GM23338 (cell line): ENCODE measurements around the gene SLC35F4. TPM values are rescaled to one million over a fixed set of nuclear protein-coding genes. Genes with fewer than 3 reads are reported as not detected.

ENCODE experiments used
- ATAC-seq: fragments of 200-7000 bp; cut with Tn5 transposase; 3 replicates; pipeline ENCODE4 v1.9.1; 2020
- DNase-seq: peaks from one replicate; pipeline ENCODE4 v3.0.0-alpha.2; 2015; ENCODE audit warnings: low spot score
- H2AFZ ChIP-seq: fragments of 200-600 bp; sonication (generic); 2 replicates; pipeline ENCODE4 v1.8.0; 2016; ENCODE audit warnings: antibody characterized with exemption, mild to moderate bottlenecking, moderate library complexity
- H3F3A ChIP-seq: fragments of 200-600 bp; sonication (generic); replicated peaks from 2 replicates; pipeline ENCODE4 v1.8.0; 2017; ENCODE audit warnings: antibody characterized with exemption, mixed run types, low read depth
- H3K27ac ChIP-seq: fragments of 200-600 bp; sonication (generic); 2 replicates; pipeline ENCODE4 v1.6.1; 2016; ENCODE audit warnings: low read depth
- H3K27me3 ChIP-seq: fragments of 200-600 bp; sonication (generic); 2 replicates; pipeline ENCODE4 v1.8.0; 2016; ENCODE audit warnings: mild to moderate bottlenecking, mixed run types, moderate library complexity; ENCODE audit not compliant: insufficient read depth
- H3K36me3 ChIP-seq: fragments of 200-600 bp; sonication (generic); 2 replicates; pipeline ENCODE4 v1.8.0; 2016; ENCODE audit warnings: mild to moderate bottlenecking; ENCODE audit not compliant: insufficient read depth
- H3K4me1 ChIP-seq: fragments of 200-600 bp; sonication (generic); 2 replicates; pipeline ENCODE4 v1.8.0; 2016; ENCODE audit warnings: mild to moderate bottlenecking, moderate library complexity; ENCODE audit not compliant: insufficient read depth
- H3K4me2 ChIP-seq: fragments of 200-600 bp; sonication (generic); 2 replicates; pipeline ENCODE4 v1.7.1; 2017; ENCODE audit warnings: mixed run types
- H3K4me3 ChIP-seq: fragments of 200-600 bp; sonication (generic); 2 replicates; pipeline ENCODE4 v1.6.1; 2016; ENCODE audit warnings: mixed run types
- H3K79me2 ChIP-seq: fragments of 200-600 bp; sonication (generic); replicated peaks from 2 replicates; pipeline ENCODE4 v1.8.0; 2017; ENCODE audit warnings: mild to moderate bottlenecking; ENCODE audit not compliant: insufficient read depth
- H3K9me2 ChIP-seq: fragments of 200-600 bp; sonication (generic); 2 replicates; pipeline ENCODE4 v1.8.0; 2017; ENCODE audit not compliant: insufficient read depth
- H4K20me1 ChIP-seq: fragments of 200-600 bp; sonication (generic); replicated peaks from 2 replicates; pipeline ENCODE4 v1.8.0; 2017; ENCODE audit warnings: mild to moderate bottlenecking; ENCODE audit not compliant: insufficient read depth
- H3K27ac Mint-ChIP-seq: 2 replicates; pipeline ENCODE4 v1.8.0; 2020; ENCODE audit warnings: inconsistent platforms, mild to moderate bottlenecking, moderate library complexity, mixed read lengths
- H3K27me3 Mint-ChIP-seq: 3 replicates; pipeline ENCODE4 v1.8.0; 2022; ENCODE audit warnings: low read depth, mild to moderate bottlenecking, moderate library complexity, mixed read lengths, inconsistent platforms; ENCODE audit not compliant: insufficient read depth, poor library complexity
- H3K36me3 Mint-ChIP-seq: 3 replicates; pipeline ENCODE4 v1.8.0; 2021; ENCODE audit warnings: low read depth, mild to moderate bottlenecking, inconsistent platforms, moderate library complexity, mixed read lengths
- H3K4me1 Mint-ChIP-seq: 3 replicates; pipeline ENCODE4 v1.8.0; 2020; ENCODE audit warnings: mild to moderate bottlenecking, inconsistent platforms, mixed read lengths
- H3K4me3 Mint-ChIP-seq: 3 replicates; pipeline ENCODE4 v1.8.0; 2021; ENCODE audit warnings: moderate library complexity, mild to moderate bottlenecking, inconsistent platforms, mixed read lengths
- H3K9me3 Mint-ChIP-seq: 3 replicates; pipeline ENCODE4 v1.8.0; 2020; ENCODE audit warnings: moderate library complexity, mild to moderate bottlenecking, inconsistent platforms, mixed read lengths
- CREB1 ChIP-seq: fragments of 250-450 bp; sonication (Bioruptor Pico); IDR thresholded peaks from 2 replicates; pipeline ENCODE4 v1.5.0; 2020; ENCODE audit warnings: low read depth, mild to moderate bottlenecking, moderate library complexity
- ETS1 ChIP-seq: IDR thresholded peaks from 2 replicates; pipeline ENCODE4 v1.6.1; 2016; ENCODE audit warnings: antibody characterized with exemption
- EZH2 ChIP-seq: fragments of 200-600 bp; sonication (generic); IDR thresholded peaks from one replicate; pipeline ENCODE4 v1.8.0; 2017; ENCODE audit warnings: antibody characterized with exemption, mild to moderate bottlenecking, low read depth; ENCODE audit not compliant: unreplicated experiment
- EZH2phosphoT487 ChIP-seq: fragments of 200-600 bp; sonication (generic); IDR thresholded peaks from one replicate; pipeline ENCODE4 v1.8.1; 2018; ENCODE audit warnings: antibody characterized with exemption; ENCODE audit not compliant: unreplicated experiment
- JUNB ChIP-seq: IDR thresholded peaks from one replicate; pipeline ENCODE4 v1.6.1; 2016; ENCODE audit warnings: antibody characterized with exemption; ENCODE audit not compliant: unreplicated experiment
- NANOG ChIP-seq: IDR thresholded peaks from 2 replicates; pipeline ENCODE4 v1.6.1; 2016; ENCODE audit warnings: antibody characterized with exemption, borderline replicate concordance
- POLR2AphosphoS5 ChIP-seq: IDR thresholded peaks from 2 replicates; pipeline ENCODE4 v1.6.1; 2016; ENCODE audit warnings: antibody characterized with exemption, low read depth
- REST ChIP-seq: IDR thresholded peaks from one replicate; pipeline ENCODE4 v1.6.1; 2018; ENCODE audit warnings: antibody characterized with exemption; ENCODE audit not compliant: unreplicated experiment
- STAT1 ChIP-seq: IDR thresholded peaks from one replicate; pipeline ENCODE4 v1.6.1; 2016; ENCODE audit warnings: antibody characterized with exemption; ENCODE audit not compliant: unreplicated experiment
- ZNF331 ChIP-seq: fragments of 250-450 bp; sonication (Bioruptor Pico); IDR thresholded peaks from 2 replicates; pipeline ENCODE4 v1.5.0; 2020; ENCODE audit warnings: low read depth, mild to moderate bottlenecking, moderate library complexity
- ZNF462 ChIP-seq: fragments of 250-450 bp; sonication (Bioruptor Pico); IDR thresholded peaks from 2 replicates; pipeline ENCODE4 v1.5.0; 2020; ENCODE audit warnings: mild to moderate bottlenecking, moderate library complexity
- polyA plus RNA-seq: library from polyadenylated mRNA; unstranded; fragments of >200 nt; fragmentation: Nextera tagmentation; extraction: Ambion mirVana; gene quantifications from 2 replicates; pipeline ENCODE4 v1.2.1, GENCODE V29; 2016
- total RNA-seq: library from RNA; depleted of rRNA; stranded (reverse); fragments of >200 nt; shearing (Covaris generic); gene quantifications from 2 replicates; pipeline ENCODE4 v1.2.3, GENCODE V29; 2014

Gene SLC35F4
- total and polyA plus RNA-seq, 2 experiments from 2014 or later = 0.10 TPM; not detected in 1

GRCh38 chr14:57771801-57772200 lies 94.1 kb downstream of the SLC35F4 start:
- no peaks in the 10 kb centered on the region; the same call in 2 of the 3 replicates for H3K4me1 Mint-ChIP-seq
- Histone ChIP-seq H3K27me3 (no peaks in the 10 kb centered on the region), H3K4me1 (no peaks in the 10 kb centered on the region), H4K20me1 (no peaks in the 10 kb centered on the region), H2AFZ (no peak overlapping the region), H3K79me2 (no peaks in the 10 kb centered on the region), H3K27ac (no peak overlapping the region), H3K9me2 (no peaks in the 10 kb centered on the region), H3K4me2 (no peak overlapping the region), H3K36me3 (no peaks in the 10 kb centered on the region; the same call in 1 of the 2 replicates), H3F3A (no peaks in the 10 kb centered on the region), H3K4me3 (no peak overlapping the region)
- no peaks in the 10 kb centered on the region for H3K27me3 Mint-ChIP-seq
- ATAC-seq = no peak
- H3K36me3 Mint-ChIP-seq = no peaks in the 10 kb centered on the region; the same call in 2 of the 3 replicates
- no peak overlapping the region for H3K4me3 Mint-ChIP-seq
- H3K27ac Mint-ChIP-seq = no peak overlapping the region
- DNase-seq = no peak
- H3K9me3 Mint-ChIP-seq = peaks cover 13% of the 10 kb centered on the region; the same call in 2 of the 3 replicates
- TF ChIP-seq EZH2 = no peak

- H3K9me3 Mint-ChIP-seq = no peaks in the 10 kb centered on the region; the same call in 2 of the 3 replicates
- no peaks in the 10 kb centered on the region for H3F3A ChIP-seq
- no peak overlapping the region for H3K4me3 Mint-ChIP-seq
- H3K36me3 ChIP-seq = no peaks in the 10 kb centered on the region
- H3K4me2 ChIP-seq = no peak overlapping the region
- no peak for ATAC-seq
- H4K20me1 ChIP-seq = no peaks in the 10 kb centered on the region
- no peak for DNase-seq
- no peak overlapping the region for H3K27ac ChIP-seq
- H3K27me3 Mint-ChIP-seq = no peaks in the 10 kb centered on the region
- H3K79me2 ChIP-seq = no peaks in the 10 kb centered on the region
- no peak overlapping the region for H2AFZ ChIP-seq
- H3K4me3 ChIP-seq = no peak overlapping the region
- H3K4me1 Mint-ChIP-seq = no peaks in the 10 kb centered on the region; the same call in 2 of the 3 replicates
- no peak overlapping the region for H3K27ac Mint-ChIP-seq
- H3K4me1 ChIP-seq = no peaks in the 10 kb centered on the region
- H3K27me3 ChIP-seq = no peaks in the 10 kb centered on the region
- H3K36me3 Mint-ChIP-seq = no peaks in the 10 kb centered on the region
- H3K9me2 ChIP-seq = no peaks in the 10 kb centered on the region
- no peak for TF ChIP-seq EZH2phosphoT487
- TF ChIP-seq ZNF331 (CRISPR knock-in tag) = no peak
- no peak for TF ChIP-seq STAT1
- TF ChIP-seq JUNB = no peak
- TF ChIP-seq NANOG = no peak
- TF ChIP-seq ETS1 = no peak
- TF ChIP-seq REST = no peak
- TF ChIP-seq CREB1 = no peak
- no peak for TF ChIP-seq POLR2AphosphoS5
- TF ChIP-seq EZH2 = no peak
- TF ChIP-seq ZNF462 = no peak
These were observed 95.9 kb downstream of the SLC35F4 start for GRCh38 chr14:57769863-57770523.
